GM12891 (cell line): ENCODE measurements around the gene CTAGE9.

Source experiments
- POLR2A ChIP-seq: IDR thresholded peaks from 2 replicates; pipeline ENCODE4 v1.6.1; 2011; ENCODE audit warnings: low read depth, low read length, control low read depth
- POLR2AphosphoS5 ChIP-seq: IDR thresholded peaks from 2 replicates; pipeline ENCODE4 v1.6.1; 2011; ENCODE audit warnings: low read depth, low read length, control low read depth
- SPI1 ChIP-seq: IDR thresholded peaks from 2 replicates; pipeline ENCODE4 v1.6.1; 2011; ENCODE audit warnings: low read depth, low read length, control low read depth

- TF ChIP-seq POLR2A (no peak), POLR2AphosphoS5 (no peak), SPI1 (no peak)
Observed at GRCh38 chr6:131749023-131749422, 38.2 kb upstream of the CTAGE9 start.
